Mesenchymal stem cell (in vitro differentiated cells and primary cell): ENCODE results near the gene CHST12.

Experiments
- DNase-seq: peaks from one replicate; pipeline ENCODE4 v3.0.0-alpha.2; 2013
- H2AFZ ChIP-seq: one replicate; pipeline ENCODE4 v1.6.1; 2013; ENCODE audit warnings: low read depth, mild to moderate bottlenecking, control low read depth, inconsistent platforms, low read length, moderate library complexity
- H2AK5ac ChIP-seq: 2 replicates; pipeline ENCODE4 v1.6.1; 2013; ENCODE audit warnings: low read length, moderate library complexity, mild to moderate bottlenecking, inconsistent platforms; ENCODE audit not compliant: severe bottlenecking
- H2BK120ac ChIP-seq: one replicate; pipeline ENCODE4 v1.6.1; 2013; ENCODE audit warnings: low read depth, mild to moderate bottlenecking, inconsistent platforms, low read length, moderate library complexity
- H2BK12ac ChIP-seq, 2 experiments: one replicate each; pipeline ENCODE4 v1.6.1; 2013; ENCODE audit warnings: inconsistent platforms in 2 of 2, low read length in 2 of 2, mild to moderate bottlenecking in 2 of 2, moderate library complexity in 2 of 2, control low read depth in 1 of 2
- H2BK15ac ChIP-seq: one replicate; pipeline ENCODE4 v1.6.1; 2013; ENCODE audit warnings: mild to moderate bottlenecking, low read depth, inconsistent platforms; ENCODE audit not compliant: poor library complexity, severe bottlenecking
- H2BK5ac ChIP-seq: 2 replicates; pipeline ENCODE4 v1.6.1; 2013; ENCODE audit warnings: low read depth, mild to moderate bottlenecking, low read length, control low read depth, inconsistent platforms; ENCODE audit not compliant: poor library complexity, severe bottlenecking
- H3K14ac ChIP-seq, 2 experiments: one replicate each; pipeline ENCODE4 v1.6.1; 2013; ENCODE audit warnings: inconsistent platforms in 2 of 2, low read length in 2 of 2, control low read depth in 1 of 2, mild to moderate bottlenecking in 1 of 2, moderate library complexity in 1 of 2
- H3K18ac ChIP-seq, 2 experiments: one replicate each; pipeline ENCODE4 v1.6.1; 2013; ENCODE audit warnings: inconsistent platforms in 2 of 2, low read length in 2 of 2, control low read depth in 1 of 2, low read depth in 1 of 2, mild to moderate bottlenecking in 1 of 2
- H3K23ac ChIP-seq, 2 experiments: one replicate each; pipeline ENCODE4 v1.6.1; 2013; ENCODE audit warnings: inconsistent platforms in 2 of 2, low read length in 2 of 2, mild to moderate bottlenecking in 2 of 2, moderate library complexity in 2 of 2, control low read depth in 1 of 2
- H3K27ac ChIP-seq: 2 replicates; pipeline ENCODE4 v1.5.1; 2013; ENCODE audit warnings: mild to moderate bottlenecking, moderate library complexity, low read length, control low read depth, inconsistent platforms; ENCODE audit not compliant: poor library complexity, severe bottlenecking
- H3K27me3 ChIP-seq, 2 experiments: 2 replicates each; pipeline versions ENCODE4 v1.6.1 to v1.7.0; 2013; ENCODE audit warnings: low read length in 2 of 2, mild to moderate bottlenecking in 2 of 2, moderate library complexity in 2 of 2, control low read depth in 1 of 2, inconsistent platforms in 1 of 2; ENCODE audit not compliant: control insufficient read depth in 1 of 2, insufficient read depth in 1 of 2
- H3K36me3 ChIP-seq, 2 experiments: 2 replicates each; pipeline versions ENCODE4 v1.6.1 to v1.7.0; 2013; ENCODE audit warnings: low read length in 2 of 2, control low read depth in 1 of 2, inconsistent platforms in 1 of 2, low read depth in 1 of 2, mild to moderate bottlenecking in 1 of 2; ENCODE audit not compliant: insufficient read depth in 2 of 2, control insufficient read depth in 1 of 2
- H3K4ac ChIP-seq, 2 experiments: one replicate each; pipeline ENCODE4 v1.6.1; 2013; ENCODE audit warnings: inconsistent platforms in 2 of 2, low read length in 2 of 2, mild to moderate bottlenecking in 2 of 2, moderate library complexity in 2 of 2, control low read depth in 1 of 2, low read depth in 1 of 2
- H3K4me1 ChIP-seq: 2 replicates; pipeline ENCODE4 v1.6.1; 2013; ENCODE audit warnings: low read depth, low read length, control low read depth; ENCODE audit not compliant: control insufficient read depth, insufficient read depth
- H3K4me2 ChIP-seq: 2 replicates; pipeline ENCODE4 v1.6.1; 2013; ENCODE audit warnings: low read length, mild to moderate bottlenecking, inconsistent platforms; ENCODE audit not compliant: poor library complexity, severe bottlenecking
- H3K4me3 ChIP-seq, 2 experiments: 2 replicates each; pipeline versions ENCODE4 v1.5.1 to v1.7.0; 2013; ENCODE audit warnings: low read length in 2 of 2, mild to moderate bottlenecking in 2 of 2, control low read depth in 1 of 2, low read depth in 1 of 2; ENCODE audit not compliant: insufficient read depth in 1 of 2
- H3K79me1 ChIP-seq: replicated peaks from 2 replicates; pipeline ENCODE4 v1.6.1; 2013; ENCODE audit warnings: mild to moderate bottlenecking, control low read depth, low read length, inconsistent platforms; ENCODE audit not compliant: poor library complexity, severe bottlenecking
- H3K9ac ChIP-seq: 2 replicates; pipeline ENCODE4 v1.7.0; 2013; ENCODE audit warnings: mild to moderate bottlenecking, low read length, moderate library complexity
- H3K9me3 ChIP-seq: 2 replicates; pipeline ENCODE4 v1.7.0; 2013; ENCODE audit warnings: mild to moderate bottlenecking, low read length; ENCODE audit not compliant: control insufficient read depth
- H4K8ac ChIP-seq: one replicate; pipeline ENCODE4 v1.6.1; 2013; ENCODE audit warnings: inconsistent platforms, mild to moderate bottlenecking, low read length, moderate library complexity
- H4K91ac ChIP-seq: one replicate; pipeline ENCODE4 v1.6.1; 2013; ENCODE audit warnings: mild to moderate bottlenecking, low read length, inconsistent platforms
- WGBS: methylation state at CpG from one replicate; pipeline ENCODE4 v1.1.7; 2013; ENCODE audit warnings: mixed read lengths; 5-methylcytosine and 5-hydroxymethylcytosine counted together

CHST12 gene

GRCh38 chr7:2411049-2411448 is 7.6 kb downstream of the CHST12 start:
- H3K27me3 ChIP-seq = no peaks in the 10 kb centered on the region
- H2BK15ac ChIP-seq = no peak overlapping the region
- no peak overlapping the region for H3K18ac ChIP-seq
- no peak for DNase-seq
- no peak overlapping the region for H3K9ac ChIP-seq
- no peak overlapping the region for H3K4me2 ChIP-seq
- H4K91ac ChIP-seq = no peak overlapping the region
- H3K9me3 ChIP-seq = no peaks in the 10 kb centered on the region
- H3K27ac ChIP-seq = no peak overlapping the region
- H3K14ac ChIP-seq = no peak overlapping the region
- peaks cover 3% of the 10 kb centered on the region for H3K4me1 ChIP-seq
- H3K23ac ChIP-seq = no peak overlapping the region
- H2BK12ac ChIP-seq = no peak overlapping the region
- H2AFZ ChIP-seq = no peak overlapping the region
- H3K4me3 ChIP-seq = no peak overlapping the region
- H3K79me1 ChIP-seq = peaks cover 20% of the 10 kb centered on the region
- WGBS = 100% methylated on average over 1 of the region's 1 CpG
- H2AK5ac ChIP-seq = no peak overlapping the region
- H2BK120ac ChIP-seq = no peak overlapping the region
- H4K8ac ChIP-seq = no peak overlapping the region
- no peak overlapping the region for H2BK5ac ChIP-seq
- H3K4ac ChIP-seq = no peak overlapping the region
- H3K36me3 ChIP-seq = no peaks in the 10 kb centered on the region

DNA sequence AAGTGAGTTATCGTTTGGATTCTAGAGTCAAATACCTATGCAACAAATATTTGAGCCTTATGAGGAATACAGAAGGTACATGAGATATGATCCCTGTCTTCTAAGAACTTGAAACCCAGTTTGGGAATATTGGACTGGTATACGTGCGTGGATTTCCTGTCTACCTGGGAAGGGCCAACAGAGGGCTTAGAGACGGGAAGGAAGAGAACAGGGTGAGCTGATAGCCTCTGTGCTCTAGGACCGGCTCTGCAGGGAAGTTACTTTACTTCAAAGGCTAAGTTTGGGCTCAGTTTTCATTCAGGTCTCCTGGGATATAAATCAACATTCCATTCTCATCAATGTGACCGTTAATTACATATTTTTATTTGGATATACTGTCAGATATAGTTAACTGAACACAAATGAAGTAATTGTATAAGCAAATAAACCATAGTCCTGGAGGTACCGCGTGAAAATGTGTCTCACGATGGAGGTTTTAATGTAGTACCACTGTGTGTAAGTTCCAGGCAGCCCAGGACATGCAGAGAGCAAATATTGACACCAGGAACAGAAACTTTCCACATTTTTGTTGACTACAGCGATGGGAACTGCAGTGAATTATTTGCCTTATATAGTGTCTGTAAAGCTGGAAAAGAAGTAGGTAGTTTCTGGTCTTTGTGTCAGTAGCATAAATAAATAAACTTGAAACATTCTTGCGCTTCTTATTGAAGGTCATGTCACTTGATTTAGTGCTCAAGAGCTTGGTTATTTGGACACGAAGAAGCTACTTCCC is 8.6 kb downstream of the CHST12 start:
- Histone ChIP-seq H2AK5ac (no peak overlapping the region), H3K79me1 (peaks cover 20% of the 10 kb centered on the region), H4K91ac (no peak overlapping the region), H4K8ac (no peak overlapping the region), H3K18ac (no peak overlapping the region), H3K4me2 (no peak overlapping the region), H2BK5ac (no peak overlapping the region), H3K36me3 (no peaks in the 10 kb centered on the region), H3K4me1 (peaks cover 3% of the 10 kb centered on the region), H3K27ac (no peak overlapping the region), H3K4me3 (no peak overlapping the region), H2AFZ (no peak overlapping the region), H3K9ac (no peak overlapping the region), H2BK15ac (no peak overlapping the region), H2BK120ac (no peak overlapping the region), H3K9me3 (no peaks in the 10 kb centered on the region), H3K23ac (no peak overlapping the region), H3K14ac (no peak overlapping the region), H3K27me3 (no peaks in the 10 kb centered on the region), H3K4ac (no peak overlapping the region), H2BK12ac (peak overlapping the region in 1 of 2 experiments; percentile 37)
- 50% methylated on average over 10 of the region's 12 CpGs for WGBS
- DNase-seq = peak; percentile 52

DNA sequence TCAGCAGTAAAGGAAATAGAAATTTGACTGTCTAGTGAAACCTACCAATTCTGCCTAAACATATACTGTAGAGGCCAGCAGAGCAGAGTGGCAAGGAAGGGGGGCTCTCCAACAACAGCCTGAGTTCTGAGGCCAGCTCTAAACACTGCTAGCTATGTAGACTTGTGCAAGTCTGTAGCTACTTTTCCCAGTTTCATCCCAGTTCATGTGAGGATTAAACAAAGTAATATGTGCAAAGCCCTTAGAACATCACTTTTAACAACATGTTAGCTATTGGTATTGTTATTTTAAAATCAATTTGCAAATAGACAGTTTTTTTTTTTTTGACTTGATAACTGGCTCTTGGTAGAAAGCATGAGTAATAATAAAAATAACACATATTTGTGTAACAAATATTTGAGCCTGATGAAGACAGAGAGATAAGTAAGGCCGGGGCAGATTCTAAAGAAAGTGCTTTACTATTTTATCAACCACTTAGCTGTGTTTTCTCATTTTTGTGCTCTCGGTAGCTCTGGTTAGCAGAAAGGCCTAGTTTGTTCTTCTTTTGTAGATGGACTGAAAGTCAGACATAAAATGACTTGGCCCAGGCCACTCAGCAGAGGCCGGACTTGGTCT is 9.3 kb downstream of the CHST12 start:
- DNase-seq = no peak
- H4K8ac ChIP-seq = no peak overlapping the region
- H3K9ac ChIP-seq = peak overlapping the region; percentile 44
- H3K27me3 ChIP-seq = no peaks in the 10 kb centered on the region
- H3K9me3 ChIP-seq = no peaks in the 10 kb centered on the region
- no peak overlapping the region for H2BK15ac ChIP-seq
- no peak overlapping the region for H2BK120ac ChIP-seq
- H3K79me1 ChIP-seq = peaks cover 18% of the 10 kb centered on the region
- WGBS = 88% methylated on average over 2 of the region's 3 CpGs
- no peak overlapping the region for H3K27ac ChIP-seq
- no peak overlapping the region for H2AK5ac ChIP-seq
- peaks cover 4% of the 10 kb centered on the region for H3K4me1 ChIP-seq
- no peak overlapping the region for H3K18ac ChIP-seq
- H3K14ac ChIP-seq = no peak overlapping the region
- H3K4me2 ChIP-seq = no peak overlapping the region
- no peak overlapping the region for H4K91ac ChIP-seq
- no peak overlapping the region for H2BK12ac ChIP-seq
- no peak overlapping the region for H3K23ac ChIP-seq
- H3K4ac ChIP-seq = no peak overlapping the region
- no peaks in the 10 kb centered on the region for H3K36me3 ChIP-seq
- no peak overlapping the region for H3K4me3 ChIP-seq
- H2AFZ ChIP-seq = no peak overlapping the region
- no peak overlapping the region for H2BK5ac ChIP-seq

GRCh38 chr7:2416063-2416462 is 12.7 kb downstream of the CHST12 start:
- 97% methylated on average over 5 of the region's 5 CpGs for WGBS
- H3K79me1 ChIP-seq = peaks cover 16% of the 10 kb centered on the region
- no peak overlapping the region for H3K9ac ChIP-seq
- no peak overlapping the region for H3K27ac ChIP-seq
- H2BK15ac ChIP-seq = no peak overlapping the region
- H2BK5ac ChIP-seq = no peak overlapping the region
- no peak overlapping the region for H2BK120ac ChIP-seq
- H2AFZ ChIP-seq = no peak overlapping the region
- no peak for DNase-seq
- no peak overlapping the region for H4K8ac ChIP-seq
- no peaks in the 10 kb centered on the region for H3K27me3 ChIP-seq
- H3K4ac ChIP-seq = no peak overlapping the region
- peaks cover 0 to 5% of the 10 kb centered on the region in 2 experiments for H3K36me3 ChIP-seq
- H4K91ac ChIP-seq = no peak overlapping the region
- H3K23ac ChIP-seq = no peak overlapping the region
- no peak overlapping the region for H2BK12ac ChIP-seq
- H3K4me2 ChIP-seq = no peak overlapping the region
- H3K14ac ChIP-seq = no peak overlapping the region
- no peak overlapping the region for H2AK5ac ChIP-seq
- no peaks in the 10 kb centered on the region for H3K9me3 ChIP-seq
- H3K18ac ChIP-seq = no peak overlapping the region
- peaks cover 11% of the 10 kb centered on the region for H3K4me1 ChIP-seq
- H3K4me3 ChIP-seq = no peak overlapping the region
